HepG2 (cell line): Measurements from ENCODE around the gene ZNF416. TPM values are rescaled to one million over a fixed set of nuclear protein-coding genes. Genes with fewer than 3 reads are reported as not detected.
A peak's percentile ranks its signal among the peaks of the same experiment; 100 is the strongest.

Source experiments
- CBX5 ChIP-seq: sonication (generic); formaldehyde crosslinking; IDR thresholded peaks from 2 replicates; pipeline ENCODE4 v1.4.0; 2020; ENCODE audit warnings: missing genetic modification reagents, borderline replicate concordance
- CREBL2 ChIP-seq: sonication (generic); formaldehyde crosslinking; IDR thresholded peaks from 2 replicates; pipeline ENCODE4 v1.8.1; 2023; ENCODE audit warnings: missing genetic modification reagents, mild to moderate bottlenecking, borderline replicate concordance
- DNMT3B ChIP-seq: conservative IDR thresholded peaks from 2 replicates; pipeline ENCODE4 v1.6.1; 2016; ENCODE audit warnings: missing biosample characterization, control low read depth
- JDP2 ChIP-seq: sonication (generic); formaldehyde crosslinking; IDR thresholded peaks from 2 replicates; pipeline ENCODE4 v1.8.1; 2022; ENCODE audit warnings: missing genetic modification reagents, borderline replicate concordance
- NFE2L1 ChIP-seq: sonication (generic); formaldehyde crosslinking; IDR thresholded peaks from 2 replicates; pipeline ENCODE4 v1.4.0; 2020; ENCODE audit warnings: missing genetic modification reagents, mild to moderate bottlenecking, borderline replicate concordance
- PHB2 ChIP-seq: fragments of 450-650 bp; IDR thresholded peaks from 2 replicates; pipeline ENCODE4 v1.6.1; 2018; ENCODE audit not compliant: partially characterized antibody
- PHF8 ChIP-seq: sonication (generic); formaldehyde crosslinking; IDR thresholded peaks from 2 replicates; pipeline ENCODE4 v1.5.0; 2020; ENCODE audit warnings: missing genetic modification reagents
- SALL1 ChIP-seq: sonication (generic); formaldehyde crosslinking; IDR thresholded peaks from 2 replicates; pipeline ENCODE4 v1.8.0; 2022; ENCODE audit warnings: mild to moderate bottlenecking, missing genetic modification reagents
- SUZ12 ChIP-seq: fragments of 150-350 bp; IDR thresholded peaks from 2 replicates; pipeline ENCODE4 v1.6.1; 2014; ENCODE audit warnings: low read depth, low read length
- TBL1XR1 ChIP-seq: fragments of 150-350 bp; IDR thresholded peaks from 2 replicates; pipeline ENCODE4 v1.6.1; 2014; ENCODE audit warnings: borderline replicate concordance, low read length; ENCODE audit not compliant: partially characterized antibody
- TMF1 ChIP-seq: sonication (generic); formaldehyde crosslinking; IDR thresholded peaks from 2 replicates; pipeline ENCODE4 v1.8.1; 2022; ENCODE audit warnings: low read depth, missing genetic modification reagents
- UBTF ChIP-seq: sonication (generic); formaldehyde crosslinking; IDR thresholded peaks from 2 replicates; pipeline ENCODE4 v1.4.0; 2020; ENCODE audit warnings: mild to moderate bottlenecking, missing genetic modification reagents
- YEATS4 ChIP-seq: sonication (generic); formaldehyde crosslinking; IDR thresholded peaks from 2 replicates; pipeline ENCODE4 v1.4.0; 2020; ENCODE audit warnings: missing genetic modification reagents, borderline replicate concordance
- ZBTB25 ChIP-seq: IDR thresholded peaks from 2 replicates; pipeline ENCODE4 v1.6.1; 2018; ENCODE audit warnings: missing genetic modification reagents
- ZBTB39 ChIP-seq: sonication (generic); formaldehyde crosslinking; IDR thresholded peaks from 2 replicates; pipeline ENCODE4 v1.5.0; 2020; ENCODE audit warnings: missing genetic modification reagents
- ZFX ChIP-seq: sonication (generic); formaldehyde crosslinking; IDR thresholded peaks from 2 replicates; pipeline ENCODE4 v1.4.0; 2020; ENCODE audit warnings: mild to moderate bottlenecking, low read depth, missing genetic modification reagents, moderate library complexity
- ZKSCAN5 ChIP-seq: sonication (generic); formaldehyde crosslinking; IDR thresholded peaks from 2 replicates; pipeline ENCODE4 v1.5.1; 2020; ENCODE audit warnings: mild to moderate bottlenecking, missing genetic modification reagents
- ZNF564 ChIP-seq: sonication (generic); formaldehyde crosslinking; IDR thresholded peaks from 2 replicates; pipeline ENCODE4 v1.8.1; 2023; ENCODE audit warnings: mild to moderate bottlenecking, missing genetic modification reagents
- ZNF703 ChIP-seq: sonication (generic); formaldehyde crosslinking; IDR thresholded peaks from 2 replicates; pipeline ENCODE4 v1.5.1; 2020; ENCODE audit warnings: missing genetic modification reagents, mild to moderate bottlenecking, moderate library complexity, borderline replicate concordance
- ZNF75D ChIP-seq: sonication (generic); formaldehyde crosslinking; IDR thresholded peaks from 2 replicates; pipeline ENCODE4 v1.8.1; 2023; ENCODE audit warnings: missing genetic modification reagents, mild to moderate bottlenecking, borderline replicate concordance
- polyA plus RNA-seq, 8 experiments: library from polyadenylated mRNA; depleted of rRNA in 3 of 8; stranded (reverse) in 7 of 8; unstranded in 1 of 8; fragments of >200 nt; fragmentation: Illumina TruSeq in 4 of 8; extraction: Trizol in 4 of 8; gene quantifications; 2 replicates each; pipeline versions ENCODE4 v1.2.1 to v1.2.3, GENCODE V29; 2011 to 2016; ENCODE audit warnings: low read depth in 4 of 8, missing spikeins in 1 of 8, mixed read lengths in 1 of 8; ENCODE audit not compliant: insufficient read depth in 1 of 8
- total RNA-seq, 5 experiments: library from RNA; depleted of rRNA; stranded (reverse); fragments of >200 nt; fragmentation: Illumina TruSeq; extraction: Trizol; gene quantifications; 2 replicates each; pipeline ENCODE4 v1.2.3, GENCODE V29; 2016; ENCODE audit warnings: low read depth in 1 of 5

Gene ZNF416
- total and polyA plus RNA-seq, 2 of the 13 experiments (the other 11 are each of a cell fraction or from before 2014, with no cell fraction given): 1.5 to 5.3 TPM

GRCh38 chr19:57599761-57600383 is 21.2 kb upstream of the ZNF416 start, which contains the start of gene ZNF530 (continued):
- TF ChIP-seq UBTF: peak; percentile 68
- no peak for TF ChIP-seq ZBTB39 (CRISPR knock-in tag)
- TF ChIP-seq NFE2L1 (CRISPR knock-in tag): no peak
- TF ChIP-seq JDP2 (CRISPR knock-in tag): no peak
- TF ChIP-seq ZNF703 (CRISPR knock-in tag): no peak
- no peak for TF ChIP-seq TMF1 (CRISPR knock-in tag)
- no peak for TF ChIP-seq PHB2
- no peak for TF ChIP-seq ZNF564 (CRISPR knock-in tag)
- TF ChIP-seq CREBL2 (CRISPR knock-in tag): 0 out of 2 replicates have a peak, but pooled peaks have one; percentile 76
- TF ChIP-seq ZFX (CRISPR knock-in tag): peak; percentile 67
- no peak for TF ChIP-seq ZKSCAN5 (CRISPR knock-in tag)
- TF ChIP-seq YEATS4 (CRISPR knock-in tag): 0 out of 2 replicates have a peak, but pooled peaks have one; percentile 24
- peak; percentile 67 for TF ChIP-seq SALL1
- TF ChIP-seq SUZ12: peak; percentile 72
- TF ChIP-seq ZBTB25 (CRISPR knock-in tag): no peak
- TF ChIP-seq ZNF75D (CRISPR knock-in tag): no peak
- no peak for TF ChIP-seq DNMT3B (CRISPR knock-in tag)
- TF ChIP-seq TBL1XR1: no peak
- TF ChIP-seq CBX5 (CRISPR knock-in tag): peak; percentile 36; the same call in 1 of the 2 replicates
- TF ChIP-seq PHF8 (CRISPR knock-in tag): peak; percentile 81
